PC-3 (cell line): ENCODE measurements around the gene TIMM29. TPM values are rescaled to one million over a fixed set of nuclear protein-coding genes. Genes with fewer than 3 reads are reported as not detected.
A peak's percentile ranks its signal among the peaks of the same experiment; 100 is the strongest.

ENCODE experiments used
- ATAC-seq: fragments of 200-7000 bp; cut with Tn5 transposase; 2 replicates; pipeline ENCODE4 v1.9.1; 2020; ENCODE audit warnings: mild to moderate bottlenecking, moderate library complexity
- BruUV-seq: library from RNA; stranded (reverse); fragments of 400-500 nt; replicated peaks from 2 replicates; lab custom pipeline; 2021; lab: Mats Ljungman, UMichigan
- CTCF ChIA-PET: fragments of 300-600 bp; sonication (Branson Sonifier 250); formaldehyde crosslinking; loops from one replicate; lab custom pipeline; 2022; ENCODE audit warnings: antibody characterized with exemption; lab: Charles Lee
- POLR2A ChIA-PET: fragments of 300-600 bp; sonication (Branson Sonifier 250); formaldehyde crosslinking; loops from one replicate; lab custom pipeline; 2022; ENCODE audit warnings: antibody characterized with exemption; ENCODE audit not compliant: unreplicated experiment; lab: Charles Lee
- DNase-seq: peaks from one replicate; pipeline ENCODE4 v3.0.0-alpha.2; 2015
- H2AFZ ChIP-seq: fragments of 300-600 bp; sonication (generic); 2 replicates; pipeline ENCODE4 v1.6.0; 2016; ENCODE audit warnings: antibody characterized with exemption, low read length
- H3F3A ChIP-seq: fragments of 300-600 bp; sonication (generic); one replicate; pipeline ENCODE4 v1.6.0; 2017; ENCODE audit warnings: antibody characterized with exemption, low read length, control low read depth, mild to moderate bottlenecking; ENCODE audit not compliant: unreplicated experiment
- H3K27ac ChIP-seq: fragments of 300-600 bp; sonication (generic); 2 replicates; pipeline ENCODE4 v1.5.1; 2016; ENCODE audit warnings: mild to moderate bottlenecking, low read length
- H3K27me3 ChIP-seq: fragments of 300-600 bp; sonication (generic); 2 replicates; pipeline ENCODE4 v1.6.1; 2016; ENCODE audit warnings: low read length, mixed read lengths
- H3K36me3 ChIP-seq: fragments of 300-600 bp; sonication (generic); 2 replicates; pipeline ENCODE4 v1.6.1; 2016; ENCODE audit warnings: low read depth, mixed run types, low read length, mixed read lengths
- H3K4me1 ChIP-seq: fragments of 300-600 bp; sonication (generic); 2 replicates; pipeline ENCODE4 v1.5.1; 2016; ENCODE audit warnings: low read length; ENCODE audit not compliant: insufficient read depth
- H3K4me2 ChIP-seq: fragments of 300-600 bp; sonication (generic); 2 replicates; pipeline ENCODE4 v1.6.0; 2016; ENCODE audit warnings: low read length
- H3K4me3 ChIP-seq: fragments of 300-600 bp; sonication (generic); 2 replicates; pipeline ENCODE4 v1.5.1; 2016; ENCODE audit warnings: mild to moderate bottlenecking, low read length, mixed read lengths
- H3K79me2 ChIP-seq: fragments of 300-600 bp; sonication (generic); 2 replicates; pipeline ENCODE4 v1.6.1; 2017; ENCODE audit warnings: low read length, mixed read lengths
- H3K9ac ChIP-seq: fragments of 300-600 bp; sonication (generic); 2 replicates; pipeline ENCODE4 v1.6.0; 2016; ENCODE audit warnings: mild to moderate bottlenecking, low read length
- H3K9me2 ChIP-seq: fragments of 300-600 bp; sonication (generic); replicated peaks from 2 replicates; pipeline ENCODE4 v1.6.1; 2016; ENCODE audit warnings: mixed run types, low read length, mixed read lengths
- H3K9me3 ChIP-seq: fragments of 300-600 bp; sonication (generic); 2 replicates; pipeline ENCODE4 v1.6.1; 2016; ENCODE audit warnings: low read length, mixed read lengths
- H4K20me1 ChIP-seq: fragments of 300-600 bp; sonication (generic); 2 replicates; pipeline ENCODE4 v1.6.1; 2016; ENCODE audit warnings: low read length, mixed read lengths
- EZH2 ChIP-seq: fragments of 300-600 bp; sonication (generic); IDR thresholded peaks from one replicate; pipeline ENCODE4 v1.6.1; 2017; ENCODE audit warnings: antibody characterized with exemption, mild to moderate bottlenecking, low read length; ENCODE audit not compliant: unreplicated experiment
- EZH2phosphoT487 ChIP-seq: fragments of 300-600 bp; sonication (generic); IDR thresholded peaks from 2 replicates; pipeline ENCODE4 v1.6.1; 2018; ENCODE audit warnings: mild to moderate bottlenecking, antibody characterized with exemption, low read length, borderline replicate concordance
- intact Hi-C: fragments of 100-400 bp; cut with micrococcal nuclease; formaldehyde crosslinking; loops from 2 replicates; pipeline ENCODE4 v1.9.0; 2023
- total RNA-seq: library from RNA; depleted of rRNA; stranded (reverse); fragments of >200 nt; gene quantifications from 2 replicates; pipeline ENCODE4 v1.2.3, GENCODE V29; 2014
- TF ChIP-seq, protein P1 (sequence below): fragments of 300-600 bp; sonication (generic); conservative IDR thresholded peaks from 2 replicates; pipeline ENCODE4 v1.5.1; 2017; ENCODE audit warnings: antibody characterized with exemption, low read depth, mild to moderate bottlenecking, low read length

Gene TIMM29
- total RNA-seq, 1 experiment from 2014 or later, result 60.7 TPM

GRCh38 chr19:10966809-10967208 is 38.2 kb downstream of the TIMM29 start:
- peaks cover 15% of the 10 kb centered on the region; the same call in 1 of the 2 replicates for H3K4me1 ChIP-seq
- no peak overlapping the region for H3K27ac ChIP-seq
- H3K9me2 ChIP-seq, result no peaks in the 10 kb centered on the region
- H3F3A ChIP-seq, result no peaks in the 10 kb centered on the region
- ChIA-PET CTCF (interaction anchor here (1.2 kb wide), 1 partner anchor 30 kb away, joined by 4 read pairs; no protein-coding TSS in a partner anchor), POLR2A (no interaction called here)
- intact Hi-C loops, result no loop called here
- ATAC-seq (no peak), DNase-seq (no peak)
- peaks cover 5% of the 10 kb centered on the region; the same call in 1 of the 2 replicates for H3K36me3 ChIP-seq
- H3K27me3 ChIP-seq, result no peaks in the 10 kb centered on the region
- H2AFZ ChIP-seq, result no peak overlapping the region
- no TSS peak for BruUV-seq
- peaks cover 66% of the 10 kb centered on the region for H4K20me1 ChIP-seq
- H3K79me2 ChIP-seq, result peaks cover 98% of the 10 kb centered on the region
- TF ChIP-seq, protein P1, sequence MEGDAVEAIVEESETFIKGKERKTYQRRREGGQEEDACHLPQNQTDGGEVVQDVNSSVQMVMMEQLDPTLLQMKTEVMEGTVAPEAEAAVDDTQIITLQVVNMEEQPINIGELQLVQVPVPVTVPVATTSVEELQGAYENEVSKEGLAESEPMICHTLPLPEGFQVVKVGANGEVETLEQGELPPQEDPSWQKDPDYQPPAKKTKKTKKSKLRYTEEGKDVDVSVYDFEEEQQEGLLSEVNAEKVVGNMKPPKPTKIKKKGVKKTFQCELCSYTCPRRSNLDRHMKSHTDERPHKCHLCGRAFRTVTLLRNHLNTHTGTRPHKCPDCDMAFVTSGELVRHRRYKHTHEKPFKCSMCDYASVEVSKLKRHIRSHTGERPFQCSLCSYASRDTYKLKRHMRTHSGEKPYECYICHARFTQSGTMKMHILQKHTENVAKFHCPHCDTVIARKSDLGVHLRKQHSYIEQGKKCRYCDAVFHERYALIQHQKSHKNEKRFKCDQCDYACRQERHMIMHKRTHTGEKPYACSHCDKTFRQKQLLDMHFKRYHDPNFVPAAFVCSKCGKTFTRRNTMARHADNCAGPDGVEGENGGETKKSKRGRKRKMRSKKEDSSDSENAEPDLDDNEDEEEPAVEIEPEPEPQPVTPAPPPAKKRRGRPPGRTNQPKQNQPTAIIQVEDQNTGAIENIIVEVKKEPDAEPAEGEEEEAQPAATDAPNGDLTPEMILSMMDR, result no peak
- TF ChIP-seq EZH2, result no peak
- no peak for TF ChIP-seq EZH2phosphoT487
- H3K4me2 ChIP-seq, result no peak overlapping the region
- H3K4me3 ChIP-seq, result no peak overlapping the region
- no peak overlapping the region for H3K9ac ChIP-seq
- H3K9me3 ChIP-seq, result no peaks in the 10 kb centered on the region

GRCh38 chr19:10968527-10969135 is 40.0 kb downstream of the TIMM29 start:
- ChIA-PET CTCF (no interaction called here), POLR2A (no interaction called here)
- no peaks in the 10 kb centered on the region for H3F3A ChIP-seq
- H3K36me3 ChIP-seq, result peaks cover 5% of the 10 kb centered on the region; the same call in 1 of the 2 replicates
- no peak overlapping the region for H2AFZ ChIP-seq
- H3K9me2 ChIP-seq, result no peaks in the 10 kb centered on the region
- H3K79me2 ChIP-seq, result peaks cover 97% of the 10 kb centered on the region
- H3K9me3 ChIP-seq, result no peaks in the 10 kb centered on the region
- intact Hi-C loops, result no loop called here
- H3K27ac ChIP-seq, result no peak overlapping the region
- no peak for DNase-seq
- H3K4me1 ChIP-seq, result no peaks in the 10 kb centered on the region
- H3K27me3 ChIP-seq, result no peaks in the 10 kb centered on the region
- no peak for TF ChIP-seq EZH2phosphoT487
- TF ChIP-seq, protein P1, result 0 out of 2 replicates have a peak, but pooled peaks have one; percentile 26
- H3K4me2 ChIP-seq, result no peak overlapping the region
- no peak for ATAC-seq
- peaks cover 56% of the 10 kb centered on the region for H4K20me1 ChIP-seq
- no peak overlapping the region for H3K4me3 ChIP-seq
- no TSS peak for BruUV-seq
- H3K9ac ChIP-seq, result no peak overlapping the region

DNA sequence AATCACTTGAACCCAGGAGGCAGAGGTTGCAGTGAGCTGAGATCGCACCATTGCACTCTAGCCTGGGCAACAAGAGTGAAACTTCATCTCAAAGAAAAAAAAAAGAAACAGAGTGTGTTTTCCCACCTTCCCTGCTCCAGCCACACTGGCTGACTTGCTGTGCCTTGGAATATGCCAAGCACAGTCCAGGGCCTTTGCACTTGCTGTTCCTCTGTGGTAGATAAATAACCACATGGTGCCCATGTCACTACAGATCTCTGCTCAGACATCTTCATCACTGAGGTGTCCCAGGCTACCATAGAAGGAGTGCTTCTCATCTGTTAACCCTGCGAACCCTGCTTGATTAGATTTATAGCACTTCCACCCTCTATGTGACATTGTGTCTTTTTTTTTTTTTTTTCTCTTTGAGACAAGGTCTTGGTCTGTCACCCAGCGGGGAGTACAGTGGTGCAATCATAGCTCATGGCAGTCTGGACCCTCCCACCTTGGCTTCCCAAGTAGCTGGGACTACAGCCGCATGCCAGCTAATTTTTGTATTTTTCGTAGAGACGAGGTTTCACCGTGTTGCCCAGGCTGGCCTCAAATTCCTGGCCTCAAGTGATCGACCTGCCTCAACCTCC is 42.6 kb downstream of the TIMM29 start:
- CTCF ChIA-PET, result no interaction called here
- no peak overlapping the region for H2AFZ ChIP-seq

More for the DNA sequence above, 42.6 kb downstream of the TIMM29 start:
- TF ChIP-seq EZH2 (no peak), EZH2phosphoT487 (no peak)
- TF ChIP-seq, protein P1, result no peak
- H3K9ac ChIP-seq, result no peak overlapping the region
- H3K4me2 ChIP-seq, result no peak overlapping the region
- H3K36me3 ChIP-seq, result no peaks in the 10 kb centered on the region
- H3K27me3 ChIP-seq, result no peaks in the 10 kb centered on the region
- DNase-seq, result no peak
- no peak for ATAC-seq
- no peaks in the 10 kb centered on the region for H3K9me2 ChIP-seq
- H3K4me1 ChIP-seq, result no peaks in the 10 kb centered on the region
- no peaks in the 10 kb centered on the region for H3K9me3 ChIP-seq
- intact Hi-C loops, result no loop called here
- H3F3A ChIP-seq, result no peaks in the 10 kb centered on the region
- no TSS peak for BruUV-seq
- no peak overlapping the region for H3K27ac ChIP-seq
- H4K20me1 ChIP-seq, result peaks cover 49% of the 10 kb centered on the region
- POLR2A ChIA-PET, result no interaction called here
- no peak overlapping the region for H3K4me3 ChIP-seq
- H3K79me2 ChIP-seq, result peaks cover 96% of the 10 kb centered on the region
